Mucosa of rectum (tissue), 2 donors: ENCODE data around the gene SMIM38.
A peak's percentile ranks its signal among the peaks of the same experiment; 100 is the strongest.
"Not testable (repeated sequence)": the region's sequence is repeated elsewhere in the genome, so short reads cannot be mapped to it uniquely, and the experiment has no call there.

Experiments
- H3K27ac ChIP-seq, 2 donors: one replicate each; pipeline ENCODE4 v1.7.0; 2013; ENCODE audit warnings: inconsistent platforms in 2 of 2, low read depth in 2 of 2, low read length in 2 of 2
- H3K27me3 ChIP-seq, 2 donors: one replicate each; pipeline ENCODE4 v1.7.0; 2013; ENCODE audit warnings: low read length in 2 of 2; ENCODE audit not compliant: control insufficient read depth in 2 of 2, insufficient read depth in 2 of 2
- H3K36me3 ChIP-seq, 2 donors: one replicate each; pipeline ENCODE4 v1.7.0; 2013; ENCODE audit warnings: low read length in 2 of 2; ENCODE audit not compliant: control insufficient read depth in 2 of 2, insufficient read depth in 2 of 2
- H3K4me1 ChIP-seq, 2 donors: one replicate each; pipeline ENCODE4 v1.7.0; 2013; ENCODE audit warnings: low read length in 2 of 2, mild to moderate bottlenecking in 1 of 2; ENCODE audit not compliant: control insufficient read depth in 2 of 2, insufficient read depth in 2 of 2
- H3K4me3 ChIP-seq, 2 donors: one replicate each; pipeline ENCODE4 v1.7.0; 2013; ENCODE audit warnings: low read length in 2 of 2
- H3K9ac ChIP-seq, 2 donors: one replicate each; pipeline ENCODE4 v1.7.0; 2013; ENCODE audit warnings: low read length in 2 of 2, low read depth in 1 of 2, mild to moderate bottlenecking in 1 of 2
- H3K9me3 ChIP-seq, 2 donors: one replicate each; pipeline ENCODE4 v1.7.0; 2013; ENCODE audit warnings: low read length in 2 of 2; ENCODE audit not compliant: control insufficient read depth in 2 of 2
- donor health status: healthy.
- donor health status: Normal muscosa, but diverticular disease.

SMIM38 gene

GRCh38 chr11:69149338-69150045 is 6.2 kb upstream of the SMIM38 start:
- H3K4me3 ChIP-seq, H3K27ac ChIP-seq, H3K9me3 ChIP-seq, H3K27me3 ChIP-seq, H3K4me1 ChIP-seq, H3K9ac ChIP-seq, H3K36me3 ChIP-seq: not testable (repeated sequence)

DNA sequence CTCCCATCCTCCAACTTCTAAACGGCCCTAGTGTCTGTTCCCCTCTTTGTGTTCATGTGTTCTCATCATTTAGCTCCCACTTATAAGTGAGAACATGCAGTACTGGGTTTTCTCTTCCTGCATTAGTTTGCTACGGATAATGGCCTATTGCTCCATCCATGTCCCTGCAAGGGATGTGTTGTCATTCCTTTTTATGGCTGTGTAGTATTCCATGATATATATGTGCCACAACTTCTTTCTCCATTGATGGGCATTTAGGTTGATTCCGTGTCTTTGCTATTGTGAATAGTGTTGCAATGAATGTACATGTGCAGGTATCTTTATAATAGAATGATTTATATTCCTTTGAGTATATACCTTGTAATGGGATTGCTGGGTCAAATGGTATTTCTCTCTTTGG is 5.6 kb upstream of the SMIM38 start:
- no peaks in the 10 kb centered on the region for H3K36me3 ChIP-seq
- no peak overlapping the region for H3K27ac ChIP-seq
- H3K9ac ChIP-seq, result no peak overlapping the region
- no peaks in the 10 kb centered on the region for H3K4me1 ChIP-seq
- no peaks in the 10 kb centered on the region for H3K27me3 ChIP-seq
- H3K4me3 ChIP-seq, result no peak overlapping the region
- H3K9me3 ChIP-seq, result no peaks in the 10 kb centered on the region

DNA sequence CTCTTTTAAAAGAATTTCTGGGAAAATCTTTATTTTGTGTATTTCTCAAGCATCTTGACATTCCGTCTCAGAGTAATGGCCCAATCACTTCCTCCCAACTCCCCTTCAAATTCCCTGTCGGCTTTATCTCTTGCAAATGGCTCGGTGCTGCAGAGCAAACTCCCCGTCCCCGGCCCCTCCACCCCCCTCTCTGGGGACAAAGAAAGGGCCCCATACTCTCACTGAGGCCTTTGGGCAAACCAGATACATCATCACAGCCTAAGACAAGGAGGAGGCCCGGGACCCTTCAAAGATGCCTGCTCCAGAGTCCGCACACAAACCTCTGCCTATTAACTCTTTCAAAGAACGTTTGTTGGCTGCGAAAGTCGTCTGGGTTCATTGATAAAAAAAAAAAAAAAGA is 3.9 kb upstream of the SMIM38 start:
- no peaks in the 10 kb centered on the region for H3K9me3 ChIP-seq
- H3K4me1 ChIP-seq, result peaks cover 0 to 2% of the 10 kb centered on the region in 2 donors
- H3K27me3 ChIP-seq, result no peaks in the 10 kb centered on the region
- H3K9ac ChIP-seq, result no peak overlapping the region
- no peak overlapping the region for H3K4me3 ChIP-seq
- no peaks in the 10 kb centered on the region for H3K36me3 ChIP-seq
- H3K27ac ChIP-seq, result no peak overlapping the region

DNA sequence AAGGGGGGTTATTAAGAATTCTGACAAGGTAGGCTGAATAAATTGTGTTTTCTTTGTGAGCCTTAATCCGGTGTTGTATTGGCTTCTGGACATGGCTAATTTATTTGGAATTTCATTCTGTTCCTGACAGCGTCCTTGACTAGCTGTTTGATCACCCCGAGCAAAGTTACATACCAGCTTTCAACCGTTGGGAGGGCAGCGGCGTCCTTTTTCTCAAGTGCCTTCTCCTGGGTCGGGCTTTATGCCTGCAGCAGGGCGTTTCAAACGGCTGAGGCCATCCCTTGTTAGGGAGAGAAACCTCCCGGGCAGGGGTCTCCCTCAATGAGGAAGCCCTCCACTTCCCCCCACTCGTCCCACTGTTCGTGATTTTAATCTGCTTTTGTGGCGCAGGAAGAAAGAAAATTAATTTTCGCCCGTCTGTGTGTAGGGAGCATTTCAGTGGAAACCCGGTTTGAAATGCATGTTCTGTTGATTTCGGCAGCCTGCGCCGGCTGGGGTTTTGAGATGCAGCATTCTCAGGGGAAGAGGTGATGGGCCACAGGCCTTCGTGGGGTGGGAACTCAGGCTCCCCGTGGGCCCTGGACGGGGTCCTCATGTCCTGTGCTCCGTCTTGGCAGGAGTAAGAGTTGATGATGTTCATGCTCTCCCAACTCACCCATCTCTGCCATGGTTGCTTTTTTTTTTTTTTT is 2.9 kb upstream of the SMIM38 start:
- no peaks in the 10 kb centered on the region for H3K9me3 ChIP-seq
- H3K9ac ChIP-seq, result no peak overlapping the region
- no peak overlapping the region for H3K27ac ChIP-seq
- H3K4me3 ChIP-seq, result no peak overlapping the region
- no peaks in the 10 kb centered on the region for H3K36me3 ChIP-seq
- peaks cover 0 to 3% of the 10 kb centered on the region in 2 donors for H3K4me1 ChIP-seq
- no peaks in the 10 kb centered on the region for H3K27me3 ChIP-seq

DNA sequence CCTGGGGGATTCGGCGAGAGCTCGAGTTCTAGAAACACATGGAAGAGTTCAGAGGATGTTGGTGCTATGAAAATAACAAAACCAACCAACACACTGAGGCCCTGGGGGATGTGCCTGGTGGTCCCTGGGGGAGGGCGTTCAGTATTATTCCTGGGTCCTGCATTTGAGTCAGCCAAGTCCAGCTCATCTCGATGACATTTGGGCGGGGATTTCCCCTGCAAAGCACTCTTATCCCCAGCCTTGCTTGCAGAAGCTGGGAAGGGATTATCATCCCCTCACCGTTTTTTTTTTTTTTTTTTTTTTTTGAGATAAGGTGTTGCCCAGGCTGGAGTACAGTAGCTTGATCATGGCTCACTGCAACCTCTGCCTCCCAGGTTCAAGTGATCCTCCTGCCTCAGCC is 2.1 kb upstream of the SMIM38 start:
- H3K36me3 ChIP-seq, result no peaks in the 10 kb centered on the region
- peaks cover 0 to 3% of the 10 kb centered on the region in 2 donors for H3K4me1 ChIP-seq
- H3K4me3 ChIP-seq, result no peak overlapping the region
- H3K27ac ChIP-seq, result no peak overlapping the region
- no peaks in the 10 kb centered on the region for H3K27me3 ChIP-seq
- H3K9me3 ChIP-seq, result no peaks in the 10 kb centered on the region
- no peak overlapping the region for H3K9ac ChIP-seq

DNA sequence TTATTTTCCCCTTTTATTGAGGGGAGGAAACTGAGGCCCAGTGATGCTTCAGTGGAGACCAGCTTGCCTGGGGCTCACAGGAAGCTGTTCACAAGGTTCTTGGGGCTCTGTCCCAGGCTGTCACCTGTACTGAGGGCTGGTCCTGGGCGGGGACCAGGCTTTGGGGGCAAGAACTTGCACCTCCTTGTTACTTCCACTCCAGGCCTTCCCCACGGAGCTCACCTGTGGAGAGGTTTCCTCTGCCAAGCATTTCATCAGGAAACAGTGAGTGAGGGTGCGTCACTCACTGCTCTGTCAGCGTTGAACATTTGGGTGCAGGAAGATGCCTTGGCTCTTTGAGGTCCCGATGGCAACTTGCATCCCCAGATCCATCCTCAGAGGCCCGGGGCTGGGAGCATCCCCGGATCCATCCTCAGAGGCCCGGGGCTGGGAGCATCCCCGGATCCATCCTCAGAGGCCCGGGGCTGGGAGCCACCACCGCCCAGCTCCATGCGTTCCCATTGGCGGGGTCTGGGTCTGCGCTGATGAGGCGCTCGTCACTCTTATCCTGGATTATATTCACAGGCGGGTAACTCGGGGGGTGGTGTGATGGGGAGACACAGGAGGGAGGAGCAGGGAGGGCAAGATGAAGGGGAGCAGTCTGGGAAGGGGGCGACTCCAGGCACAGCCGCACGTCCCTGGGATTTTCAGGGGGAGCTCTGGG is 1.4 kb upstream of the SMIM38 start:
- peaks cover 0 to 3% of the 10 kb centered on the region in 2 donors for H3K4me1 ChIP-seq
- no peak overlapping the region for H3K9ac ChIP-seq
- H3K27ac ChIP-seq, result no peak overlapping the region

DNA sequence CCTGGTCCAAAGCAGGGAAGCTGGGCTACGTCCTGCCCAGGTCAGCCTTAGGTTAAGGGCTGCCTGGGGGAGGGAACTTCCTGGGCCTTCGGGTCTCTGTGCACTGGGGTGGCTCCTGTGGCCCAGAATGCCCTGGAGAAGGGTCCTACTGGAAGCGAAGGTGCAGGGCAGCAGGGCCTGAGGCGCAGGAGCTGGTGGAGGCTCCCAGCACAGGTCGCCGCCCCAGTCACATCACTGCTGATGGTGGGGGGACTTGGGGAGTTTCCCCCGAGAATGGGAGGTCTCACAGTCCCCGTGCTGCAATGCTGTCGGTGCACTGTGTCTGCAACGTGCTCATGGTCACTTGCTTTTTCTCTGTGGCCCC is 815 bp upstream of the SMIM38 start:
- no peaks in the 10 kb centered on the region for H3K36me3 ChIP-seq
- peaks cover 0 to 3% of the 10 kb centered on the region in 2 donors for H3K4me1 ChIP-seq
- H3K27me3 ChIP-seq, result no peaks in the 10 kb centered on the region
- no peaks in the 10 kb centered on the region for H3K9me3 ChIP-seq
- H3K4me3 ChIP-seq, result no peak overlapping the region
- no peak overlapping the region for H3K27ac ChIP-seq
- H3K9ac ChIP-seq, result no peak overlapping the region

More for the DNA sequence above, 1.4 kb upstream of the SMIM38 start:
- no peak overlapping the region for H3K4me3 ChIP-seq
- H3K27me3 ChIP-seq, result no peaks in the 10 kb centered on the region
- no peaks in the 10 kb centered on the region for H3K9me3 ChIP-seq
- no peaks in the 10 kb centered on the region for H3K36me3 ChIP-seq

DNA sequence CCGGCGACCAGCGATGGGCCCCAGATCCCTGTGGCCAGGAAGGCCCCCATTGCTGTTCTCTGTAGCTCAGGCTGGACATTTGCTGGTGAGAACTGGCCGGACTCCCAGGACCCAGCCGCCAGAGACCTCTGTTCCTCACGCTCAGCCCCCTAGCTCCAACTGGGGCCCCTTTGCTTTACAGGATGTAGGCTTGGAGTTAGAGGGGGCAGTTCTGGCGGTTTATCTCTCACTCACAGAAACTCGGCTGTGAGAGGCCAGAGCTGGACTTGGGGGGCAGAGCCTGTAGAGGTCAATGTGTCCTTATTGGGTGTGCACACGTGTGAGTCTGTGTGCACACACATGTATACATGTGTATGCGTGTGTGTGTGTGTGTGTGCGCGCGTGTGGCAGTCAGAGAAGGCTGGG is 502 bp downstream of the SMIM38 start:
- Histone ChIP-seq H3K27me3 (no peaks in the 10 kb centered on the region), H3K27ac (no peak overlapping the region), H3K4me3 (no peak overlapping the region), H3K36me3 (no peaks in the 10 kb centered on the region), H3K4me1 (peaks cover 0 to 3% of the 10 kb centered on the region in 2 donors), H3K9ac (no peak overlapping the region), H3K9me3 (no peaks in the 10 kb centered on the region)

DNA sequence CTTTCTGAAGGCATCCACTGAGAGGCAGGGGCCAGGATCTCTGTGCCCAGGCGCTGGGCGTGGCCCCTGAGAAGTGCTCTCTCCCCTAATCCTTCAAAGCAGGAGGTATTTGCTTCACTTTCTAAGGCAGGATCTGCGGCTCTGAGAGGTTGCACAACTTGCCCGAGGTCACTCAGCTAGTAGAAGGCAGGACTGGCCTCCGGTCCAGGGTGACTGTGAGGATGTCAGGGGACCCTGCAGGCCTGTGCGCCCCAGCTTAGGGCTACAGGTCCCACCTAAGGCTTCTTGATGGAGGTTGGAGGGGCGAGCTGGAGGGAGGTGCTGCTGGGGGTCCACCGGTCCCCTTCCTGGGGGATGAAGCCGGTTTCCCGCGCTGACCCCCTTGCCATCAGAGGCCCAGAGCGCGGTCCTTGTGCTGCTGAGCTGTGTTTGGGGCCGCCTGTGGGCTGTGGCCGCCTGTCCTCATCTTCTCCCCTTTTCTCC is 979 bp downstream of the SMIM38 start:
- Histone ChIP-seq H3K9me3 (no peaks in the 10 kb centered on the region), H3K4me3 (no peak overlapping the region), H3K27me3 (no peaks in the 10 kb centered on the region), H3K36me3 (no peaks in the 10 kb centered on the region), H3K4me1 (peaks cover 0 to 3% of the 10 kb centered on the region in 2 donors), H3K9ac (peak overlapping the region in 1 of 2 donors; percentile 24), H3K27ac (peak overlapping the region in 1 of 2 donors; percentile 23)

- no peak overlapping the region for H3K9ac ChIP-seq
- no peaks in the 10 kb centered on the region for H3K36me3 ChIP-seq
- H3K4me3 ChIP-seq, result no peak overlapping the region
- no peaks in the 10 kb centered on the region for H3K9me3 ChIP-seq
- H3K4me1 ChIP-seq, result peaks cover 0 to 3% of the 10 kb centered on the region in 2 donors
- H3K27me3 ChIP-seq, result no peaks in the 10 kb centered on the region
- H3K27ac ChIP-seq, result peak overlapping the region in 1 of 2 donors; percentile 23
Measured at GRCh38 chr11:69157156-69157821, 1.6 kb downstream of the SMIM38 start.
